HEK293 (cell line): ENCODE measurements around the gene HOXC5.

Experiments
- KLF8 ChIP-seq: fragments of 450-650 bp; formaldehyde crosslinking; IDR thresholded peaks from 2 replicates; pipeline ENCODE4 v1.5.1; 2016; ENCODE audit warnings: missing biosample characterization, missing genetic modification characterization
- TCF7L2 ChIP-seq: IDR thresholded peaks from 2 replicates; pipeline ENCODE4 v1.6.1; 2011; ENCODE audit warnings: low read depth, mild to moderate bottlenecking, inconsistent platforms, low read length, moderate library complexity, borderline replicate concordance
- ZBTB20 ChIP-seq: fragments of 450-650 bp; formaldehyde crosslinking; IDR thresholded peaks from 2 replicates; pipeline ENCODE4 v1.5.1; 2016; ENCODE audit warnings: missing biosample characterization, missing genetic modification characterization
- ZFP41 ChIP-seq: fragments of 450-650 bp; formaldehyde crosslinking; IDR thresholded peaks from 2 replicates; pipeline ENCODE4 v1.5.1; 2016; ENCODE audit warnings: missing biosample characterization, missing genetic modification characterization, borderline replicate concordance
- ZNF10 ChIP-seq: fragments of 450-650 bp; formaldehyde crosslinking; IDR thresholded peaks from 2 replicates; pipeline ENCODE4 v1.5.1; 2017; ENCODE audit warnings: missing biosample characterization, missing genetic modification characterization
- ZNF121 ChIP-seq: fragments of 450-650 bp; formaldehyde crosslinking; IDR thresholded peaks from 2 replicates; pipeline ENCODE4 v1.5.1; 2016; ENCODE audit warnings: missing biosample characterization, missing genetic modification characterization
- ZNF148 ChIP-seq: fragments of 450-650 bp; formaldehyde crosslinking; IDR thresholded peaks from 2 replicates; pipeline ENCODE4 v1.5.0; 2017; ENCODE audit warnings: missing biosample characterization, missing genetic modification characterization, borderline replicate concordance
- ZNF341 ChIP-seq: fragments of 450-650 bp; formaldehyde crosslinking; IDR thresholded peaks from 2 replicates; pipeline ENCODE4; 2016; ENCODE audit warnings: low read depth, missing biosample characterization, missing genetic modification characterization
- ZNF394 ChIP-seq: fragments of 450-650 bp; formaldehyde crosslinking; IDR thresholded peaks from 2 replicates; pipeline ENCODE4 v1.5.1; 2016; ENCODE audit warnings: missing biosample characterization, missing genetic modification characterization, mild to moderate bottlenecking, moderate library complexity, borderline replicate concordance
- ZNF501 ChIP-seq: fragments of 450-650 bp; formaldehyde crosslinking; IDR thresholded peaks from 2 replicates; pipeline ENCODE4 v1.5.1; 2016; ENCODE audit warnings: missing biosample characterization, missing genetic modification characterization
- ZNF518A ChIP-seq: fragments of 450-650 bp; formaldehyde crosslinking; conservative IDR thresholded peaks from 2 replicates; pipeline ENCODE4 v1.5.1; 2016; ENCODE audit warnings: low read depth, missing biosample characterization, missing genetic modification characterization
- ZNF621 ChIP-seq: fragments of 450-650 bp; formaldehyde crosslinking; IDR thresholded peaks from 2 replicates; pipeline ENCODE4 v1.5.1; 2017; ENCODE audit warnings: missing biosample characterization, missing genetic modification characterization
- ZNF660 ChIP-seq: fragments of 450-650 bp; IDR thresholded peaks from 2 replicates; pipeline ENCODE4 v1.5.1; 2018; ENCODE audit warnings: missing biosample characterization, mild to moderate bottlenecking, missing genetic modification characterization
- ZNF76 ChIP-seq: fragments of 450-650 bp; formaldehyde crosslinking; IDR thresholded peaks from 2 replicates; pipeline ENCODE4; 2016; ENCODE audit warnings: low read depth, missing biosample characterization, missing genetic modification characterization, borderline replicate concordance
- ZNF843 ChIP-seq: fragments of 450-650 bp; formaldehyde crosslinking; IDR thresholded peaks from 2 replicates; pipeline ENCODE4 v1.5.1; 2016; ENCODE audit warnings: missing biosample characterization, missing genetic modification characterization
- TF ChIP-seq, protein P1 (sequence below): fragments of 450-650 bp; formaldehyde crosslinking; IDR thresholded peaks from 2 replicates; pipeline ENCODE4 v1.5.1; 2016; ENCODE audit warnings: missing biosample characterization, missing genetic modification characterization
- TF ChIP-seq, protein P2 (sequence below): fragments of 450-650 bp; formaldehyde crosslinking; IDR thresholded peaks from 2 replicates; pipeline ENCODE4 v1.5.1; 2016; ENCODE audit warnings: missing biosample characterization, missing genetic modification characterization, low read depth
- TF ChIP-seq, protein P3 (sequence below): fragments of 450-650 bp; formaldehyde crosslinking; IDR thresholded peaks from 2 replicates; pipeline ENCODE4 v1.5.1; 2016; ENCODE audit warnings: missing biosample characterization, missing genetic modification characterization
- TF ChIP-seq, protein P4 (sequence below): fragments of 450-650 bp; formaldehyde crosslinking; optimal IDR thresholded peaks from 2 replicates; pipeline ENCODE3; 2016; ENCODE audit warnings: missing biosample characterization, mild to moderate bottlenecking, missing genetic modification characterization

The HOXC5 gene

GRCh38 chr12:53997204-53998109, 35.4 kb upstream of the HOXC5 start (continued):
- TF ChIP-seq ZNF148: no peak
- TF ChIP-seq ZNF394: 0 out of 2 replicates have a peak, but pooled peaks have one; percentile 51
- TF ChIP-seq, protein P1, sequence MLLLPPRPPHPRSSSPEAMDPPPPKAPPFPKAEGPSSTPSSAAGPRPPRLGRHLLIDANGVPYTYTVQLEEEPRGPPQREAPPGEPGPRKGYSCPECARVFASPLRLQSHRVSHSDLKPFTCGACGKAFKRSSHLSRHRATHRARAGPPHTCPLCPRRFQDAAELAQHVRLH (tag by site-specific recombination): 0 out of 2 replicates have a peak, but pooled peaks have one; percentile 6
- TF ChIP-seq TCF7L2: no peak
- peak; percentile 26; the same call in 1 of the 2 replicates for TF ChIP-seq ZNF660
- TF ChIP-seq, protein P2, sequence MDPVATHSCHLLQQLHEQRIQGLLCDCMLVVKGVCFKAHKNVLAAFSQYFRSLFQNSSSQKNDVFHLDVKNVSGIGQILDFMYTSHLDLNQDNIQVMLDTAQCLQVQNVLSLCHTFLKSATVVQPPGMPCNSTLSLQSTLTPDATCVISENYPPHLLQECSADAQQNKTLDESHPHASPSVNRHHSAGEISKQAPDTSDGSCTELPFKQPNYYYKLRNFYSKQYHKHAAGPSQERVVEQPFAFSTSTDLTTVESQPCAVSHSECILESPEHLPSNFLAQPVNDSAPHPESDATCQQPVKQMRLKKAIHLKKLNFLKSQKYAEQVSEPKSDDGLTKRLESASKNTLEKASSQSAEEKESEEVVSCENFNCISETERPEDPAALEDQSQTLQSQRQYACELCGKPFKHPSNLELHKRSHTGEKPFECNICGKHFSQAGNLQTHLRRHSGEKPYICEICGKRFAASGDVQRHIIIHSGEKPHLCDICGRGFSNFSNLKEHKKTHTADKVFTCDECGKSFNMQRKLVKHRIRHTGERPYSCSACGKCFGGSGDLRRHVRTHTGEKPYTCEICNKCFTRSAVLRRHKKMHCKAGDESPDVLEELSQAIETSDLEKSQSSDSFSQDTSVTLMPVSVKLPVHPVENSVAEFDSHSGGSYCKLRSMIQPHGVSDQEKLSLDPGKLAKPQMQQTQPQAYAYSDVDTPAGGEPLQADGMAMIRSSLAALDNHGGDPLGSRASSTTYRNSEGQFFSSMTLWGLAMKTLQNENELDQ (tag by site-specific recombination): no peak
- no peak for TF ChIP-seq ZNF518A (tag by site-specific recombination)
- TF ChIP-seq, protein P3, sequence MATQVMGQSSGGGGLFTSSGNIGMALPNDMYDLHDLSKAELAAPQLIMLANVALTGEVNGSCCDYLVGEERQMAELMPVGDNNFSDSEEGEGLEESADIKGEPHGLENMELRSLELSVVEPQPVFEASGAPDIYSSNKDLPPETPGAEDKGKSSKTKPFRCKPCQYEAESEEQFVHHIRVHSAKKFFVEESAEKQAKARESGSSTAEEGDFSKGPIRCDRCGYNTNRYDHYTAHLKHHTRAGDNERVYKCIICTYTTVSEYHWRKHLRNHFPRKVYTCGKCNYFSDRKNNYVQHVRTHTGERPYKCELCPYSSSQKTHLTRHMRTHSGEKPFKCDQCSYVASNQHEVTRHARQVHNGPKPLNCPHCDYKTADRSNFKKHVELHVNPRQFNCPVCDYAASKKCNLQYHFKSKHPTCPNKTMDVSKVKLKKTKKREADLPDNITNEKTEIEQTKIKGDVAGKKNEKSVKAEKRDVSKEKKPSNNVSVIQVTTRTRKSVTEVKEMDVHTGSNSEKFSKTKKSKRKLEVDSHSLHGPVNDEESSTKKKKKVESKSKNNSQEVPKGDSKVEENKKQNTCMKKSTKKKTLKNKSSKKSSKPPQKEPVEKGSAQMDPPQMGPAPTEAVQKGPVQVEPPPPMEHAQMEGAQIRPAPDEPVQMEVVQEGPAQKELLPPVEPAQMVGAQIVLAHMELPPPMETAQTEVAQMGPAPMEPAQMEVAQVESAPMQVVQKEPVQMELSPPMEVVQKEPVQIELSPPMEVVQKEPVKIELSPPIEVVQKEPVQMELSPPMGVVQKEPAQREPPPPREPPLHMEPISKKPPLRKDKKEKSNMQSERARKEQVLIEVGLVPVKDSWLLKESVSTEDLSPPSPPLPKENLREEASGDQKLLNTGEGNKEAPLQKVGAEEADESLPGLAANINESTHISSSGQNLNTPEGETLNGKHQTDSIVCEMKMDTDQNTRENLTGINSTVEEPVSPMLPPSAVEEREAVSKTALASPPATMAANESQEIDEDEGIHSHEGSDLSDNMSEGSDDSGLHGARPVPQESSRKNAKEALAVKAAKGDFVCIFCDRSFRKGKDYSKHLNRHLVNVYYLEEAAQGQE (tag by site-specific recombination): peak; percentile 32; the same call in 1 of the 2 replicates
- peak; percentile 88 for TF ChIP-seq KLF8 (tag by site-specific recombination)
- no peak for TF ChIP-seq ZNF121 (tag by site-specific recombination)
- no peak for TF ChIP-seq ZFP41 (tag by site-specific recombination)
- TF ChIP-seq ZNF76 (tag by site-specific recombination): 0 out of 2 replicates have a peak, but pooled peaks have one; percentile 9
- TF ChIP-seq ZBTB20 (tag by site-specific recombination): peak; percentile 95
- TF ChIP-seq ZNF621: no peak
- TF ChIP-seq ZNF501 (tag by site-specific recombination): peak; percentile 46; the same call in 1 of the 2 replicates
- TF ChIP-seq, protein P4, sequence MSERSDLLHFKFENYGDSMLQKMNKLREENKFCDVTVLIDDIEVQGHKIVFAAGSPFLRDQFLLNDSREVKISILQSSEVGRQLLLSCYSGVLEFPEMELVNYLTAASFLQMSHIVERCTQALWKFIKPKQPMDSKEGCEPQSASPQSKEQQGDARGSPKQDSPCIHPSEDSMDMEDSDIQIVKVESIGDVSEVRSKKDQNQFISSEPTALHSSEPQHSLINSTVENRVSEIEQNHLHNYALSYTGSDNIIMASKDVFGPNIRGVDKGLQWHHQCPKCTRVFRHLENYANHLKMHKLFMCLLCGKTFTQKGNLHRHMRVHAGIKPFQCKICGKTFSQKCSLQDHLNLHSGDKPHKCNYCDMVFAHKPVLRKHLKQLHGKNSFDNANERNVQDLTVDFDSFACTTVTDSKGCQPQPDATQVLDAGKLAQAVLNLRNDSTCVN (tag by site-specific recombination): peak; percentile 56
- peak; percentile 98 for TF ChIP-seq ZNF341
- 0 out of 2 replicates have a peak, but pooled peaks have one; percentile 21 for TF ChIP-seq ZNF843
- TF ChIP-seq ZNF10 (tag by site-specific recombination): peak; percentile 14; the same call in 1 of the 2 replicates
